Measurements from ENCODE around the gene LTBP2. TPM values are rescaled to one million over a fixed set of nuclear protein-coding genes. Genes with fewer than 3 reads are reported as not detected.

LTBP2 gene
- total and polyA plus RNA-seq, 2 of the 13 experiments (the other 11 are each of a cell fraction or from before 2014, with no cell fraction given), result 0.20 to 0.41 TPM

- no peak for TF ChIP-seq KIAA2018 (CRISPR knock-in tag; IDR thresholded peaks at IDR 0.05; ENCODE audit: borderline replicate concordance)
- TF ChIP-seq ZMYM3 (CRISPR knock-in tag; IDR thresholded peaks at IDR 0.05), result no peak
Observed at GRCh38 chr14:74628418-74628817, 16.4 kb upstream of the LTBP2 start (continued).

GRCh38 chr14:74627076-74627475 is 15.0 kb upstream of the LTBP2 start:
- no peaks in the 10 kb centered on the region for H3K36me3 ChIP-seq (replicated peaks in 1 of 2; ENCODE audit: control insufficient read depth in 1 of 2, insufficient read depth in 2 of 2, low read length in 2 of 2)
- no peak overlapping the region for H2AFZ ChIP-seq (ENCODE audit: low read length)
- in situ Hi-C loops (cut with HindIII; ENCODE audit: extremely low pct_ligation_motif_present, low pct_unique_long_range_greater_than_20kb), result no loop called here
- H3K4me2 ChIP-seq (ENCODE audit: low read depth, low read length), result no peak overlapping the region
- H3K4me3 ChIP-seq (replicated peaks in 1 of 3; ENCODE audit: insufficient read depth in 1 of 3, low read depth in 2 of 3, low read length in 3 of 3), result no peak overlapping the region
- intact Hi-C loops (cut with micrococcal nuclease; ENCODE audit: unreplicated experiment), result no loop called here
- FAIRE-seq, result no peak
- H3K9me3 ChIP-seq (ENCODE audit: low read length), result no peaks in the 10 kb centered on the region
- ChIA-PET CTCF (ENCODE audit: low intra/inter-chr PET ratio, low total read pairs) (no interaction called here), POLR2A (interaction anchor here (2.4 kb wide), 1 partner anchor 9 kb away, joined by 28 read pairs; no protein-coding TSS in a partner anchor)
- H3K9ac ChIP-seq (ENCODE audit: insufficient read depth, low read depth, low read length), result no peak overlapping the region
- H3K27ac ChIP-seq (ENCODE audit: extremely low read length, insufficient read depth, low read length), result no peak overlapping the region
- WGBS (ENCODE audit: low lambda C conversion rate), result 52% methylated on average over 8 of the region's 8 CpGs
- H3K4me1 ChIP-seq (ENCODE audit: insufficient read depth, low read length), result peaks cover 44% of the 10 kb centered on the region
- no peak for TF ChIP-seq ZNF468 (CRISPR knock-in tag; IDR thresholded peaks at IDR 0.05)
- ATAC-seq, result no peak
- no peak for DNase-seq (ENCODE audit: low spot score)
- H3K27me3 ChIP-seq (ENCODE audit: control insufficient read depth in 1 of 2, insufficient read depth in 2 of 2, low read length in 2 of 2), result no peaks in the 10 kb centered on the region
- no peaks in the 10 kb centered on the region for H4K20me1 ChIP-seq (ENCODE audit: insufficient read depth, low read length)
- no peaks in the 10 kb centered on the region for H3K79me2 ChIP-seq (ENCODE audit: insufficient read depth, low read length)
- no TSS peak for BruUV-seq (replicated peaks)

All from HepG2 (cell line).